ENCODE data around the gene TNFSF15. TPM values are rescaled to one million over a fixed set of nuclear protein-coding genes. Genes with fewer than 3 reads are reported as not detected.

TNFSF15 gene
- total and polyA plus RNA-seq, 2 donors (not counting 1 experiment from before 2014, with no cell fraction given), result 0.03 TPM; not detected in 1

DNA sequence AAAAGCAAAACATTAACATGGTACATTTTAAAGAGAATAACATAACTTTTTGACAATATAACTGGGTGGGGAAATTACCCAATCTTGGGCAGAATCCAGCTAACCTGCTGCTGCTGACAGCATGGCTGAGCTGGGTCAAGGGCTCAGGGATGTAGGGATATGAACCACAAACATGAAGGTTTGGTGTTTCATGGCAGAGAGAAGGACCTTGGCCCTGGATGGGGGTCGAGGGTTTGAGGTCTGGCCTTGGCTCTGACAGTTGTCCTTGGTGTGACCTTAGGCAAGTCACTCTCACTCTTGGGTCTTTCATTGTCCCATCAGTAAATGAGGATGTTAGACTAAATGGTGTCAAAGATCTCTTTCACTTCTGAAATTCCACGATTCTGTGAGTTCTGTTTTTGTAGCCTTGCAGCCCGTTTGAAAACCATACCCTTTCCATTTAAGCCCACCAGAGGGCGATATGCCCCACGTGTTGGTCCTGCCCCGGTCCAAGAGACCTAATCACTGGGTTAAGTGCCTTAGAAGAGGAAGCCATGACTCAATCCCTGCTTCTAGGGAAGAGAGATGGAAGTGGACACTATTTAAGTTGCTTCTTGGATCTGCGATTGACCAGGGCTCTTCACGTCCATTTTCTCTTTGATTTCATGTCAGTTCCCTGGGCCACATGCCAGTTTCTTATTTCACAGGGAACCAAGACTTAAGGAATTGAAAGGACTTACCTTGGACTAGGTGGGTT, 67.1 kb downstream of the TNFSF15 start:
- ATAC-seq (ENCODE audit: low read depth), result peak; percentile 92
- intact Hi-C loops (cut with micrococcal nuclease), result loop anchor here (1.0 to 10.0 kb wide), 4 partner anchors 57 to 334 kb away; no protein-coding TSS in a partner anchor
- Mint-ChIP-seq H3K27ac (no peak overlapping the region), H3K4me1 (peaks cover 13% of the 10 kb centered on the region), H3K27me3 (peaks cover 5% of the 10 kb centered on the region), H3K4me3 (no peak overlapping the region), H3K9me3 (ENCODE audit: insufficient read depth) (no peaks in the 10 kb centered on the region)
- POLR2A ChIA-PET, result no interaction called here
- 86% methylated on average over 1 of the region's 8 CpGs for WGBS (ENCODE audit: insufficient coverage)
- peaks cover 0 to 3% (median 1%) of the 10 kb centered on the region in 4 experiments for H3K27me3 ChIP-seq (replicated peaks in 1 of 4; ENCODE audit: control extremely low read depth in 1 of 4, control insufficient read depth in 3 of 4, insufficient read depth in 4 of 4, low read length in 3 of 4)
- H3K4me3 ChIP-seq (ENCODE audit: control extremely low read depth in 1 of 5, extremely low read depth in 1 of 5, insufficient read depth in 1 of 5, low read depth in 2 of 5, low read length in 4 of 5), result no peak overlapping the region
- H2AFZ ChIP-seq (ENCODE audit: insufficient read depth, low read depth, low read length, poor library complexity, severe bottlenecking), result no peak overlapping the region
- no peaks in the 10 kb centered on the region for H4K20me1 ChIP-seq (ENCODE audit: control insufficient read depth, insufficient read depth, low read length, poor library complexity, severe bottlenecking)
- H3K36me3 ChIP-seq (replicated peaks in 1 of 2; ENCODE audit: control extremely low read depth in 1 of 2, control insufficient read depth in 1 of 2, extremely low read depth in 1 of 2, insufficient read depth in 2 of 2, low read length in 1 of 2), result no peaks in the 10 kb centered on the region
- H3K79me2 ChIP-seq (ENCODE audit: control insufficient read depth, insufficient read depth, low read length), result no peaks in the 10 kb centered on the region
- no peaks in the 10 kb centered on the region for H3K9me3 ChIP-seq (ENCODE audit: control extremely low read depth in 1 of 3, control insufficient read depth in 2 of 3, insufficient read depth in 1 of 3, low read length in 2 of 3)
- H3K27ac ChIP-seq (ENCODE audit: low read length in 2 of 2), result no peak overlapping the region
- H3K4me2 ChIP-seq (replicated peaks; ENCODE audit: low read depth, low read length, poor library complexity, severe bottlenecking), result no peak overlapping the region
- no peak overlapping the region for H3K9ac ChIP-seq (ENCODE audit: low read length)
- H3K4me1 ChIP-seq (ENCODE audit: control insufficient read depth in 2 of 2, insufficient read depth in 2 of 2, low read length in 2 of 2), result peaks cover 7 to 8% of the 10 kb centered on the region in 2 donors
- peak; percentile 88 for DNase-seq
- CTCF ChIA-PET, result interaction anchor here (0.9 to 11.9 kb wide), 10 partner anchors 47 to 333 kb away, joined by 3 to 239 read pairs (median 4); partner anchors contain the start of gene TEX48
- TF ChIP-seq EZH2 (IDR thresholded peaks at IDR 0.05; ENCODE audit: borderline replicate concordance, insufficient read depth, low read depth, low read length, poor library complexity, severe bottlenecking), result no peak
- TF ChIP-seq, protein P1, sequence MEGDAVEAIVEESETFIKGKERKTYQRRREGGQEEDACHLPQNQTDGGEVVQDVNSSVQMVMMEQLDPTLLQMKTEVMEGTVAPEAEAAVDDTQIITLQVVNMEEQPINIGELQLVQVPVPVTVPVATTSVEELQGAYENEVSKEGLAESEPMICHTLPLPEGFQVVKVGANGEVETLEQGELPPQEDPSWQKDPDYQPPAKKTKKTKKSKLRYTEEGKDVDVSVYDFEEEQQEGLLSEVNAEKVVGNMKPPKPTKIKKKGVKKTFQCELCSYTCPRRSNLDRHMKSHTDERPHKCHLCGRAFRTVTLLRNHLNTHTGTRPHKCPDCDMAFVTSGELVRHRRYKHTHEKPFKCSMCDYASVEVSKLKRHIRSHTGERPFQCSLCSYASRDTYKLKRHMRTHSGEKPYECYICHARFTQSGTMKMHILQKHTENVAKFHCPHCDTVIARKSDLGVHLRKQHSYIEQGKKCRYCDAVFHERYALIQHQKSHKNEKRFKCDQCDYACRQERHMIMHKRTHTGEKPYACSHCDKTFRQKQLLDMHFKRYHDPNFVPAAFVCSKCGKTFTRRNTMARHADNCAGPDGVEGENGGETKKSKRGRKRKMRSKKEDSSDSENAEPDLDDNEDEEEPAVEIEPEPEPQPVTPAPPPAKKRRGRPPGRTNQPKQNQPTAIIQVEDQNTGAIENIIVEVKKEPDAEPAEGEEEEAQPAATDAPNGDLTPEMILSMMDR (IDR thresholded peaks at IDR 0.05), result peak; percentile 91

- H3K4me1 Mint-ChIP-seq, result peaks cover 13% of the 10 kb centered on the region
- Histone ChIP-seq H3K79me2 (ENCODE audit: control insufficient read depth, insufficient read depth, low read length) (no peaks in the 10 kb centered on the region), H3K27ac (ENCODE audit: low read length in 2 of 2) (no peak overlapping the region), H4K20me1 (ENCODE audit: control insufficient read depth, insufficient read depth, low read length, poor library complexity, severe bottlenecking) (no peaks in the 10 kb centered on the region), H3K36me3 (replicated peaks in 1 of 2; ENCODE audit: control extremely low read depth in 1 of 2, control insufficient read depth in 1 of 2, extremely low read depth in 1 of 2, insufficient read depth in 2 of 2, low read length in 1 of 2) (no peaks in the 10 kb centered on the region), H2AFZ (ENCODE audit: insufficient read depth, low read depth, low read length, poor library complexity, severe bottlenecking) (no peak overlapping the region), H3K27me3 (replicated peaks in 1 of 4; ENCODE audit: control extremely low read depth in 1 of 4, control insufficient read depth in 3 of 4, insufficient read depth in 4 of 4, low read length in 3 of 4) (peaks cover 0 to 3% (median 1%) of the 10 kb centered on the region in 4 experiments), H3K4me3 (ENCODE audit: control extremely low read depth in 1 of 5, extremely low read depth in 1 of 5, insufficient read depth in 1 of 5, low read depth in 2 of 5, low read length in 4 of 5) (no peak overlapping the region), H3K9ac (ENCODE audit: low read length) (no peak overlapping the region), H3K4me2 (replicated peaks; ENCODE audit: low read depth, low read length, poor library complexity, severe bottlenecking) (no peak overlapping the region), H3K4me1 (ENCODE audit: control insufficient read depth in 2 of 2, insufficient read depth in 2 of 2, low read length in 2 of 2) (peaks cover 7 to 8% of the 10 kb centered on the region in 2 donors), H3K9me3 (ENCODE audit: control extremely low read depth in 1 of 3, control insufficient read depth in 2 of 3, insufficient read depth in 1 of 3, low read length in 2 of 3) (no peaks in the 10 kb centered on the region)
- ATAC-seq (ENCODE audit: low read depth) (no peak), DNase-seq (no peak)
- 100% methylated on average over 2 of the region's 4 CpGs for WGBS (ENCODE audit: insufficient coverage)
- no peaks in the 10 kb centered on the region for H3K9me3 Mint-ChIP-seq (ENCODE audit: insufficient read depth)
- TF ChIP-seq, protein P1 (IDR thresholded peaks at IDR 0.05), result no peak
- no peak for TF ChIP-seq EZH2 (IDR thresholded peaks at IDR 0.05; ENCODE audit: borderline replicate concordance, insufficient read depth, low read depth, low read length, poor library complexity, severe bottlenecking)
- H3K4me3 Mint-ChIP-seq, result no peak overlapping the region
- no peak overlapping the region for H3K27ac Mint-ChIP-seq
- CTCF ChIA-PET, result interaction anchor here (0.7 to 11.9 kb wide), 7 partner anchors 56 to 332 kb away, joined by 3 to 239 read pairs (median 11); partner anchors contain the start of gene TEX48
- POLR2A ChIA-PET, result no interaction called here
- peaks cover 5% of the 10 kb centered on the region for H3K27me3 Mint-ChIP-seq
- intact Hi-C loops (cut with micrococcal nuclease), result loop anchor here (10.0 kb wide), 1 partner anchor 333 kb away; no protein-coding TSS in a partner anchor
Measured at GRCh38 chr9:114737847-114738246, 68.0 kb downstream of the TNFSF15 start.
